MCF 10A (cell line): ENCODE measurements around the gene POLR1C. TPM values are rescaled to one million over a fixed set of nuclear protein-coding genes. Genes with fewer than 3 reads are reported as not detected.

Source experiments
- BruUV-seq: library from RNA; stranded (reverse); fragments of 400-500 nt; replicated peaks from 2 replicates; lab custom pipeline; 2021; lab: Mats Ljungman, UMichigan
- CTCF ChIA-PET: fragments of 300-600 bp; sonication (Branson Sonifier 250); formaldehyde crosslinking; extraction: SDS; loops from one replicate; lab custom pipeline; 2021; ENCODE audit warnings: antibody characterized with exemption, inconsistent platforms; lab: Yijun Ruan, JAX
- POLR2A ChIA-PET: fragments of 300-600, 350-650 bp; sonication (Branson Sonifier 250); formaldehyde crosslinking; extraction: SDS; loops from one replicate; lab custom pipeline; 2020; ENCODE audit warnings: antibody characterized with exemption, inconsistent platforms; lab: Yijun Ruan, JAX
- DNase-seq: peaks from one replicate; pipeline ENCODE4 v3.0.0-alpha.2; 2018; ENCODE audit not compliant: unreplicated experiment
- H3K27ac Mint-ChIP-seq: one replicate; pipeline ENCODE4 v1.8.0; 2022; ENCODE audit warnings: mild to moderate bottlenecking, low read depth, mixed read lengths; ENCODE audit not compliant: unreplicated experiment
- H3K27me3 Mint-ChIP-seq: one replicate; pipeline ENCODE4 v1.8.0; 2022; ENCODE audit warnings: mixed read lengths; ENCODE audit not compliant: insufficient read depth, unreplicated experiment
- H3K36me3 Mint-ChIP-seq: one replicate; pipeline ENCODE4 v1.8.0; 2022; ENCODE audit warnings: mild to moderate bottlenecking, moderate library complexity, mixed read lengths; ENCODE audit not compliant: insufficient read depth, unreplicated experiment
- H3K4me1 Mint-ChIP-seq: one replicate; pipeline ENCODE4 v1.8.0; 2022; ENCODE audit warnings: mixed read lengths; ENCODE audit not compliant: insufficient read depth, unreplicated experiment
- H3K4me3 Mint-ChIP-seq: one replicate; pipeline ENCODE4 v1.8.0; 2022; ENCODE audit warnings: mild to moderate bottlenecking, moderate library complexity, mixed read lengths; ENCODE audit not compliant: unreplicated experiment
- H3K9me3 Mint-ChIP-seq: one replicate; pipeline ENCODE4 v1.8.0; 2022; ENCODE audit warnings: mixed read lengths; ENCODE audit not compliant: unreplicated experiment
- CTCF ChIP-seq: fragments of 200-600 bp; IDR thresholded peaks from one replicate; pipeline ENCODE4 v1.8.0; 2022; ENCODE audit warnings: antibody characterized with exemption, mild to moderate bottlenecking; ENCODE audit not compliant: unreplicated experiment
- intact Hi-C: fragments of 100-400 bp; cut with micrococcal nuclease; formaldehyde crosslinking; loops from 2 replicates; pipeline ENCODE4 v1.14.1; 2022
- total RNA-seq: library from RNA; stranded (reverse); gene quantifications from 2 replicates; pipeline ENCODE4 v1.2.3, GENCODE V29; 2022

The POLR1C gene
- total RNA-seq, 1 experiment from 2014 or later: 63.6 TPM

- no peak overlapping the region for H3K27ac Mint-ChIP-seq
- peak overlapping the region; percentile 63 for H3K4me3 Mint-ChIP-seq
- peaks cover 11% of the 10 kb centered on the region for H3K4me1 Mint-ChIP-seq
- peaks cover 46% of the 10 kb centered on the region for H3K36me3 Mint-ChIP-seq
- CTCF ChIA-PET: interaction anchor here (0.5 to 6.4 kb wide), 9 partner anchors 7 to 509 kb away, joined by 3 to 93 read pairs (median 7); partner anchors contain the start of gene DLK2
- H3K9me3 Mint-ChIP-seq: no peaks in the 10 kb centered on the region
- no peak for TF ChIP-seq CTCF
- no peak for DNase-seq
- BruUV-seq: no TSS peak
- intact Hi-C loops: no loop called here
- POLR2A ChIA-PET: interaction anchor here (0.6 to 3.3 kb wide), 7 partner anchors 13 to 279 kb away, joined by 3 to 29 read pairs (median 13); partner anchors contain the start of genes DLK2 and DNPH1
- H3K27me3 Mint-ChIP-seq: no peaks in the 10 kb centered on the region
Observed at GRCh38 chr6:43508481-43509141, 8.3 kb upstream of the POLR1C start.

- TF ChIP-seq CTCF: no peak
- ChIA-PET CTCF (interaction anchor here (0.5 to 4.5 kb wide), 9 partner anchors 7 to 636 kb away, joined by 3 to 47 read pairs (median 3); partner anchors contain the start of genes DLK2 and ZNF318), POLR2A (interaction anchor here (0.7 to 1.9 kb wide), 9 partner anchors 7 to 140 kb away, joined by 3 to 16 read pairs (median 4); partner anchors contain the start of genes DLK2, POLH, XPO5 and ZNF318)
- Mint-ChIP-seq H3K27ac (no peak overlapping the region), H3K9me3 (no peaks in the 10 kb centered on the region), H3K4me3 (peak overlapping the region; percentile 63), H3K27me3 (no peaks in the 10 kb centered on the region), H3K36me3 (peaks cover 47% of the 10 kb centered on the region), H3K4me1 (peaks cover 11% of the 10 kb centered on the region)
- intact Hi-C loops: no loop called here
- BruUV-seq: no TSS peak
- no peak for DNase-seq
Observed at GRCh38 chr6:43509142-43509983, 7.5 kb upstream of the POLR1C start.

GRCh38 chr6:43509984-43510826, 6.7 kb upstream of the POLR1C start, which contains the start of gene LRRC73:
LRRC73 (minus strand) TSS chr6:43510346; CDS start chr6:43509785, 561 bp downstream.
- peak; percentile 72 for DNase-seq
- CTCF ChIA-PET: interaction anchor here (0.5 to 2.0 kb wide), 8 partner anchors 8 to 637 kb away, joined by 3 to 7 read pairs (median 3); partner anchors contain the start of gene ZNF318
- intact Hi-C loops: no loop called here

More at GRCh38 chr6:43509984-43510826, 6.7 kb upstream of the POLR1C start, which contains the start of gene LRRC73:
- Mint-ChIP-seq H3K4me1 (peaks cover 15% of the 10 kb centered on the region), H3K27me3 (no peaks in the 10 kb centered on the region), H3K9me3 (no peaks in the 10 kb centered on the region), H3K27ac (peak within 1 kb of the TSS; percentile 57), H3K36me3 (peaks cover 49% of the 10 kb centered on the region), H3K4me3 (peak within 1 kb of the TSS; percentile 63)
- no TSS peak for BruUV-seq
- POLR2A ChIA-PET: interaction anchor here (0.6 to 1.9 kb wide), 14 partner anchors 8 to 260 kb away, joined by 3 to 16 read pairs (median 4); partner anchors contain the start of genes DLK2, POLH, TJAP1 and VEGFA
- TF ChIP-seq CTCF: no peak
